ENCODE results near the gene GUK1.

Gene GUK1

DNA sequence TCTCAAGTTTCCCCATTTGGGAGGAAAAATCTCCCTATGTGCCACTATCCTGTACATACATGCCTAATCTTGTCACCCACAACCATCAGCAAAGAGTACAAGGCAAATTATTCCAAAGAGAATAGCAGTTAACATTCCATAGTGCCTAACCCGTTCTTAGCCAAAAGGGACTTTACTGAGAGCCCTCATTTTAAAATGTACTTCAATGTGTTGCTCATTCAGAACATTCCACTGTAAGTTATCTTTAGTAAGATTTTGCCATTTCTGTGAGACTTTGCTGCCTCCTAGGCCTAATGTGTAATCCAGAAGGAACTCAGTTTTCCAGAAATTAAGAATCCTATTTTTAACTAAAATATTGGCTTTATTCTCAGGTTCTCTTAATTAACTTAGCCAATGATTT, 19.7 kb upstream of the GUK1 start:
- no peak for DNase-seq (ENCODE audit: low read depth, low spot score)
- TF ChIP-seq YY1 (IDR thresholded peaks at IDR 0.05; ENCODE audit: insufficient read depth, insufficient read length) (no peak), ZNF274 (IDR thresholded peaks at IDR 0.05; ENCODE audit: low read depth, low read length) (no peak), SUZ12 (IDR thresholded peaks at IDR 0.05; ENCODE audit: extremely low read depth, insufficient read depth, insufficient read length) (no peak)
- Histone ChIP-seq H3K27me3 (ENCODE audit: insufficient read depth, insufficient read length) (no peaks in the 10 kb centered on the region), H3K4me1 (ENCODE audit: insufficient read depth, insufficient read length) (no peaks in the 10 kb centered on the region), H3K36me3 (ENCODE audit: insufficient read depth, insufficient read length, low read length) (no peaks in the 10 kb centered on the region), H3K9me3 (ENCODE audit: insufficient read depth, low read length) (peaks cover 51% of the 10 kb centered on the region), H3K9ac (ENCODE audit: insufficient read length, low read depth) (no peak overlapping the region), H3K4me3 (ENCODE audit: insufficient read length, low read depth) (no peak overlapping the region)

- no peak overlapping the region for H3K4me3 ChIP-seq (ENCODE audit: insufficient read length, low read depth)
- peaks cover 45% of the 10 kb centered on the region for H3K9me3 ChIP-seq (ENCODE audit: insufficient read depth, low read length)
- no peaks in the 10 kb centered on the region for H3K27me3 ChIP-seq (ENCODE audit: insufficient read depth, insufficient read length)
- no peak overlapping the region for H3K9ac ChIP-seq (ENCODE audit: insufficient read length, low read depth)
- TF ChIP-seq ZNF274 (IDR thresholded peaks at IDR 0.05; ENCODE audit: low read depth, low read length) (no peak), SUZ12 (IDR thresholded peaks at IDR 0.05; ENCODE audit: extremely low read depth, insufficient read depth, insufficient read length) (no peak), YY1 (IDR thresholded peaks at IDR 0.05; ENCODE audit: insufficient read depth, insufficient read length) (no peak)
- no peaks in the 10 kb centered on the region for H3K36me3 ChIP-seq (ENCODE audit: insufficient read depth, insufficient read length, low read length)
- no peak for DNase-seq (ENCODE audit: low read depth, low spot score)
- H3K4me1 ChIP-seq (ENCODE audit: insufficient read depth, insufficient read length), result no peaks in the 10 kb centered on the region
Measured at GRCh38 chr1:228120857-228121489, 19.1 kb upstream of the GUK1 start.

DNA sequence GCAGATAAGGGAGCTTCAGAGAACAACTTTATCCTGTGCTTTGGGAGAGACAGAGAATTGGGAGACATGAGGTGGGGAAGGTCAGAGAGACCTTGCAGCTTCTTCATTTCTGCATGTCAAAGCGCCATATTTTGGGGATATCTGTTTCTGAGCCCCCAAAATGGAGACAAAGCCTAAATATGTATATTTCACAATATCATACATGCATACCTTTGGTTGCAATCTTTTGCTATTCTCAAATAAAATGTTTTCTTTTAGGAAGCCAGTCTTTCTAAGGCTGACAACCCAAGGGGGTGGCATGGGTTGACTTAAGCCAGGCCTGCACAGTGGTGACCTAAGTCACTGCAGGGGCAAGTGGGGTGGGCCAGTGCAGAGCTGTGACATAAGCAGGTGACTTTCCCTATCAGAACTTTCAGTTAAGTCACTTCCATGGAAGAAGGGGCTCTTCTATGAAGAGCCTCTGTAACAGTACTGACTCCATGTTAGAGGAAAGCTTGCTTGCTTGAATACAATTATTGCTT, 17.1 kb upstream of the GUK1 start:
- H3K27me3 ChIP-seq (ENCODE audit: insufficient read depth, insufficient read length), result peaks cover 2% of the 10 kb centered on the region
- H3K36me3 ChIP-seq (ENCODE audit: insufficient read depth, insufficient read length, low read length), result no peaks in the 10 kb centered on the region
- no peak for TF ChIP-seq YY1 (IDR thresholded peaks at IDR 0.05; ENCODE audit: insufficient read depth, insufficient read length)
- no peak for DNase-seq (ENCODE audit: low read depth, low spot score)
- no peaks in the 10 kb centered on the region for H3K4me1 ChIP-seq (ENCODE audit: insufficient read depth, insufficient read length)
- no peak overlapping the region for H3K4me3 ChIP-seq (ENCODE audit: insufficient read length, low read depth)
- H3K9ac ChIP-seq (ENCODE audit: insufficient read length, low read depth), result no peak overlapping the region
- peaks cover 25% of the 10 kb centered on the region for H3K9me3 ChIP-seq (ENCODE audit: insufficient read depth, low read length)

DNA sequence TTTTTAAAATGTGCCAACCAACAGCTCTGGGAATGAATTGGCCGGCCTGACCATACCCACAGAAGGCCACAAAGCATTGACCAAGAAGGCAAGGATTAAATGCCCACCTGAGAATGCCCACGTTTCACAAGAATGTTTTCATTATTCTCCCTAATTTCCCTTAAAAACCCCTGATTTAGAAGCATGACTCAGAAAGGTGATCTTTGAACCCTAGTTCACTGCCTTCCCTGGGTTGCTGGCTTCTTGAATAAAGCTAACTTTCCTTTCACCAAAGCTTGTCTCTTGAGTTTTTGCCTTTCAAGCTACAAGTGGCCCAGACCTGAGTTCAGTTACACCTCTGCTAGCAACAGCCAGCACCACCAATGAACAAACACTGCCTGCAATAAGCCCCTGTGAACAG, 16.6 kb upstream of the GUK1 start:
- Histone ChIP-seq H3K4me1 (ENCODE audit: insufficient read depth, insufficient read length) (no peaks in the 10 kb centered on the region), H3K9ac (ENCODE audit: insufficient read length, low read depth) (no peak overlapping the region), H3K9me3 (ENCODE audit: insufficient read depth, low read length) (peaks cover 20% of the 10 kb centered on the region), H3K27me3 (ENCODE audit: insufficient read depth, insufficient read length) (peaks cover 2% of the 10 kb centered on the region), H3K36me3 (ENCODE audit: insufficient read depth, insufficient read length, low read length) (no peaks in the 10 kb centered on the region), H3K4me3 (ENCODE audit: insufficient read length, low read depth) (no peak overlapping the region)
- DNase-seq (ENCODE audit: low read depth, low spot score), result no peak
- TF ChIP-seq ZNF274 (IDR thresholded peaks at IDR 0.05; ENCODE audit: low read depth, low read length), result no peak
- no peak for TF ChIP-seq SUZ12 (IDR thresholded peaks at IDR 0.05; ENCODE audit: extremely low read depth, insufficient read depth, insufficient read length)
- TF ChIP-seq YY1 (IDR thresholded peaks at IDR 0.05; ENCODE audit: insufficient read depth, insufficient read length), result no peak

- no peak for DNase-seq (ENCODE audit: low read depth, low spot score)
- H3K4me1 ChIP-seq (ENCODE audit: insufficient read depth, insufficient read length), result no peaks in the 10 kb centered on the region
- no peaks in the 10 kb centered on the region for H3K36me3 ChIP-seq (ENCODE audit: insufficient read depth, insufficient read length, low read length)
- H3K9me3 ChIP-seq (ENCODE audit: insufficient read depth, low read length), result 0 out of 2 replicates have a peak, but pooled peaks cover 3% of the 10 kb centered on the region
- H3K9ac ChIP-seq (ENCODE audit: insufficient read length, low read depth), result no peak overlapping the region
- no peak overlapping the region for H3K4me3 ChIP-seq (ENCODE audit: insufficient read length, low read depth)
- H3K27me3 ChIP-seq (ENCODE audit: insufficient read depth, insufficient read length), result peaks cover 11% of the 10 kb centered on the region
- TF ChIP-seq SUZ12 (IDR thresholded peaks at IDR 0.05; ENCODE audit: extremely low read depth, insufficient read depth, insufficient read length), result no peak
- no peak for TF ChIP-seq YY1 (IDR thresholded peaks at IDR 0.05; ENCODE audit: insufficient read depth, insufficient read length)
- TF ChIP-seq ZNF274 (IDR thresholded peaks at IDR 0.05; ENCODE audit: low read depth, low read length), result no peak
Measured at GRCh38 chr1:228125185-228125584, 14.9 kb upstream of the GUK1 start.

DNA sequence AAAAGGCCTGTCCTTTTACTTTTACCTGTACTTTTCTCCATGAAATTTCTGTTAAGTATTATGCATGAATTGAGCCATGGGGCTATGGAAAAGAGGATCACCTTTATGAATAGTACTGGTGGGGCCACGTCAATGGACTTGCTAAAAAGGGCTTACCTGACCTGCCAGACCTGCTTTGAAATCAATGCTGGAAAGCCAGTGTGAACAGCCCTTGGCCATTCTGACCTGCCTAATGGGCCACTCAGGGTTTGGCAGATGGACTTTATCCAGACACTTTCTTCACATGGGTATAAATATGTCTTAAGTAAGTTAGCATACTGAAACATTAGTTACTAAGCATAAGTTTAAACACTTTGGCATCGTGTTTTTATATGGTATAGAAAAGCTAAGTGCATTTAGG, 8.3 kb upstream of the GUK1 start:
- H3K9me3 ChIP-seq (ENCODE audit: insufficient read depth, low read length), result no peaks in the 10 kb centered on the region
- H3K36me3 ChIP-seq (ENCODE audit: insufficient read depth, insufficient read length, low read length), result no peaks in the 10 kb centered on the region
- H3K4me1 ChIP-seq (ENCODE audit: insufficient read depth, insufficient read length), result no peaks in the 10 kb centered on the region
- peaks cover 33% of the 10 kb centered on the region for H3K27me3 ChIP-seq (ENCODE audit: insufficient read depth, insufficient read length)
- no peak for DNase-seq (ENCODE audit: low read depth, low spot score)
- no peak overlapping the region for H3K4me3 ChIP-seq (ENCODE audit: insufficient read length, low read depth)
- TF ChIP-seq ZNF274 (IDR thresholded peaks at IDR 0.05; ENCODE audit: low read depth, low read length) (no peak), YY1 (IDR thresholded peaks at IDR 0.05; ENCODE audit: insufficient read depth, insufficient read length) (no peak), SUZ12 (IDR thresholded peaks at IDR 0.05; ENCODE audit: extremely low read depth, insufficient read depth, insufficient read length) (no peak)
- peak overlapping the region; percentile 12 for H3K9ac ChIP-seq (ENCODE audit: insufficient read length, low read depth)

GRCh38 chr1:228134591-228134990, 5.5 kb upstream of the GUK1 start:
- Histone ChIP-seq H3K36me3 (ENCODE audit: insufficient read depth, insufficient read length, low read length) (no peaks in the 10 kb centered on the region), H3K9ac (ENCODE audit: insufficient read length, low read depth) (no peak overlapping the region)
- DNase-seq (ENCODE audit: low read depth, low spot score), result no peak

More at GRCh38 chr1:228134591-228134990, 5.5 kb upstream of the GUK1 start:
- Histone ChIP-seq H3K9me3 (ENCODE audit: insufficient read depth, low read length) (no peaks in the 10 kb centered on the region), H3K27me3 (ENCODE audit: insufficient read depth, insufficient read length) (peaks cover 38% of the 10 kb centered on the region), H3K4me3 (ENCODE audit: insufficient read length, low read depth) (no peak overlapping the region), H3K4me1 (ENCODE audit: insufficient read depth, insufficient read length) (no peaks in the 10 kb centered on the region)
- TF ChIP-seq ZNF274 (IDR thresholded peaks at IDR 0.05; ENCODE audit: low read depth, low read length), result no peak
- TF ChIP-seq YY1 (IDR thresholded peaks at IDR 0.05; ENCODE audit: insufficient read depth, insufficient read length), result no peak
- no peak for TF ChIP-seq SUZ12 (IDR thresholded peaks at IDR 0.05; ENCODE audit: extremely low read depth, insufficient read depth, insufficient read length)
